H9 (cell line): ENCODE data around the gene DDX60. TPM values are rescaled to one million over a fixed set of nuclear protein-coding genes. Genes with fewer than 3 reads are reported as not detected.

Source experiments
- DNase-seq: peaks from one replicate; pipeline ENCODE4 v3.0.0-alpha.2; 2017
- H2AFZ ChIP-seq: one replicate; pipeline ENCODE4 v1.6.1; 2013; ENCODE audit warnings: mild to moderate bottlenecking, low read length, control low read depth, moderate library complexity
- H2AK5ac ChIP-seq: 2 replicates; pipeline ENCODE4 v1.6.1; 2013; ENCODE audit warnings: low read length, control low read depth, mixed read lengths; ENCODE audit not compliant: insufficient read length
- H2BK120ac ChIP-seq: one replicate; pipeline ENCODE4 v1.6.1; 2013; ENCODE audit warnings: low read depth, mild to moderate bottlenecking, low read length, control low read depth, inconsistent platforms; ENCODE audit not compliant: poor library complexity, severe bottlenecking
- H2BK12ac ChIP-seq: 2 replicates; pipeline ENCODE4 v1.6.1; 2013; ENCODE audit warnings: low read length, control low read depth, mixed read lengths, low read depth; ENCODE audit not compliant: insufficient read length
- H2BK15ac ChIP-seq: 2 replicates; pipeline ENCODE4 v1.6.1; 2013; ENCODE audit warnings: low read depth, low read length, control low read depth
- H2BK20ac ChIP-seq: one replicate; pipeline ENCODE4 v1.6.1; 2013; ENCODE audit warnings: low read depth, mild to moderate bottlenecking, low read length, control low read depth, inconsistent platforms; ENCODE audit not compliant: poor library complexity, severe bottlenecking
- H2BK5ac ChIP-seq: 2 replicates; pipeline ENCODE4 v1.6.1; 2013; ENCODE audit warnings: low read length, control low read depth, mixed read lengths; ENCODE audit not compliant: insufficient read length
- H3K14ac ChIP-seq: 2 replicates; pipeline ENCODE4 v1.6.1; 2013; ENCODE audit warnings: low read length, control low read depth; ENCODE audit not compliant: insufficient read depth
- H3K18ac ChIP-seq: 2 replicates; pipeline ENCODE4 v1.6.1; 2013; ENCODE audit warnings: low read depth, mild to moderate bottlenecking, mixed read lengths, low read length, control low read depth; ENCODE audit not compliant: insufficient read length
- H3K23ac ChIP-seq: 2 replicates; pipeline ENCODE4 v1.6.1; 2013; ENCODE audit warnings: low read length, control low read depth, mixed read lengths, low read depth; ENCODE audit not compliant: insufficient read length
- H3K23me2 ChIP-seq: 2 replicates; pipeline ENCODE4 v1.6.1; 2013; ENCODE audit warnings: low read depth, mild to moderate bottlenecking, mixed read lengths, low read length, control low read depth; ENCODE audit not compliant: insufficient read length, poor library complexity, severe bottlenecking
- H3K27ac ChIP-seq: 2 replicates; pipeline ENCODE4 v1.5.1; 2013; ENCODE audit warnings: low read length, control low read depth, mixed read lengths, low read depth; ENCODE audit not compliant: insufficient read length
- H3K27me3 ChIP-seq: 2 replicates; pipeline ENCODE4 v1.6.1; 2013; ENCODE audit warnings: low read length, control low read depth, inconsistent platforms; ENCODE audit not compliant: insufficient read depth
- H3K4ac ChIP-seq: 2 replicates; pipeline ENCODE4 v1.6.1; 2013; ENCODE audit warnings: low read depth, mild to moderate bottlenecking, control low read depth, inconsistent platforms, low read length, moderate library complexity
- H3K4me1 ChIP-seq: 2 replicates; pipeline ENCODE4 v1.6.1; 2013; ENCODE audit warnings: low read length, control low read depth, inconsistent platforms; ENCODE audit not compliant: insufficient read depth
- H3K4me2 ChIP-seq: 2 replicates; pipeline ENCODE4 v1.6.1; 2013; ENCODE audit warnings: low read length, control low read depth, mixed read lengths; ENCODE audit not compliant: insufficient read length, insufficient read depth
- H3K56ac ChIP-seq: 2 replicates; pipeline ENCODE4 v1.6.1; 2013; ENCODE audit warnings: low read depth, mild to moderate bottlenecking, mixed read lengths, low read length, control low read depth; ENCODE audit not compliant: insufficient read length
- H3K79me1 ChIP-seq: 2 replicates; pipeline ENCODE4 v1.6.1; 2013; ENCODE audit warnings: low read depth, mild to moderate bottlenecking, moderate library complexity, low read length, control low read depth, inconsistent platforms; ENCODE audit not compliant: insufficient read depth, poor library complexity, severe bottlenecking
- H3K79me2 ChIP-seq: 2 replicates; pipeline ENCODE4 v1.6.1; 2013; ENCODE audit warnings: low read length, control low read depth, inconsistent platforms; ENCODE audit not compliant: insufficient read depth
- H3K9ac ChIP-seq: 2 replicates; pipeline ENCODE4 v1.6.1; 2013; ENCODE audit warnings: low read length, control low read depth, mixed read lengths; ENCODE audit not compliant: insufficient read length; ENCODE audit errors: extremely low read depth
- H3K9me3 ChIP-seq: one replicate; pipeline ENCODE4 v1.6.1; 2013; ENCODE audit warnings: low read depth, low read length, inconsistent platforms; ENCODE audit not compliant: control insufficient read depth
- H3T11ph ChIP-seq: one replicate; pipeline ENCODE4 v1.6.1; 2013; ENCODE audit warnings: mild to moderate bottlenecking, low read length, control low read depth, inconsistent platforms
- H4K20me1 ChIP-seq: one replicate; pipeline ENCODE4 v1.6.1; 2013; ENCODE audit not compliant: control insufficient read depth, insufficient read length, insufficient read depth
- H4K5ac ChIP-seq: 2 replicates; pipeline ENCODE4 v1.6.1; 2013; ENCODE audit warnings: low read depth, mild to moderate bottlenecking, mixed read lengths, low read length, control low read depth; ENCODE audit not compliant: insufficient read length
- H4K8ac ChIP-seq: replicated peaks from 2 replicates; pipeline ENCODE4 v1.6.1; 2013; ENCODE audit warnings: low read length, control low read depth, mixed read lengths, low read depth; ENCODE audit not compliant: insufficient read length
- H4K91ac ChIP-seq: 2 replicates; pipeline ENCODE4 v1.6.1; 2013; ENCODE audit warnings: low read depth, mild to moderate bottlenecking, moderate library complexity, mixed read lengths, low read length, control low read depth; ENCODE audit not compliant: insufficient read length
- H3K27ac Mint-ChIP-seq, 3 experiments: 2 replicates in 2 of 3; 3 replicates in 1 of 3; pipeline ENCODE4 v1.8.0; 2020 to 2021; ENCODE audit warnings: mixed read lengths in 3 of 3, mild to moderate bottlenecking in 1 of 3, moderate library complexity in 1 of 3
- H3K27me3 Mint-ChIP-seq: 2 replicates; pipeline ENCODE4 v1.8.0; 2021; ENCODE audit warnings: low read depth, mild to moderate bottlenecking, moderate library complexity, mixed read lengths
- H3K36me3 Mint-ChIP-seq, 3 experiments: 2 replicates in 2 of 3; 3 replicates in 1 of 3; pipeline ENCODE4 v1.8.0; 2020 to 2021; ENCODE audit warnings: low read depth in 3 of 3, mixed read lengths in 3 of 3; ENCODE audit not compliant: insufficient read depth in 1 of 3
- H3K4me1 Mint-ChIP-seq, 2 experiments: 2 replicates each; pipeline ENCODE4 v1.8.0; 2020; ENCODE audit warnings: mixed read lengths in 2 of 2
- H3K4me3 Mint-ChIP-seq, 2 experiments: 2 replicates in 1 of 2; 3 replicates in 1 of 2; pipeline ENCODE4 v1.8.0; 2020 to 2021; ENCODE audit warnings: mild to moderate bottlenecking in 2 of 2, mixed read lengths in 2 of 2, moderate library complexity in 1 of 2
- H3K9me3 Mint-ChIP-seq, 2 experiments: 2 replicates in 1 of 2; 3 replicates in 1 of 2; pipeline ENCODE4 v1.8.0; 2020; ENCODE audit warnings: mild to moderate bottlenecking in 2 of 2, mixed read lengths in 2 of 2, moderate library complexity in 1 of 2
- CTCF ChIP-seq: fragments of 200-600 bp; sonication (generic); conservative IDR thresholded peaks from 3 replicates; pipeline ENCODE4 v1.8.0; 2021; ENCODE audit warnings: antibody characterized with exemption, mild to moderate bottlenecking
- WGBS: extraction: QIAGEN DNeasy Blood & Tissue Kit; methylation state at CpG from one replicate; pipeline ENCODE4 v1.1.7; 2013; ENCODE audit warnings: missing lambda C conversion rate, low lambda C conversion rate, mixed read lengths; ENCODE audit not compliant: insufficient read length; ENCODE audit errors: extremely low coverage; 5-methylcytosine and 5-hydroxymethylcytosine counted together
- long read RNA-seq: library from polyadenylated mRNA; unstranded; transcript quantifications from one replicate; pipeline ENCODE4 v2.0.0, GENCODE V29; 2020
- total RNA-seq: library from RNA; stranded (reverse); gene quantifications from 2 replicates; pipeline ENCODE4 v1.2.1, GENCODE V29; 2021

The DDX60 gene, protein sequence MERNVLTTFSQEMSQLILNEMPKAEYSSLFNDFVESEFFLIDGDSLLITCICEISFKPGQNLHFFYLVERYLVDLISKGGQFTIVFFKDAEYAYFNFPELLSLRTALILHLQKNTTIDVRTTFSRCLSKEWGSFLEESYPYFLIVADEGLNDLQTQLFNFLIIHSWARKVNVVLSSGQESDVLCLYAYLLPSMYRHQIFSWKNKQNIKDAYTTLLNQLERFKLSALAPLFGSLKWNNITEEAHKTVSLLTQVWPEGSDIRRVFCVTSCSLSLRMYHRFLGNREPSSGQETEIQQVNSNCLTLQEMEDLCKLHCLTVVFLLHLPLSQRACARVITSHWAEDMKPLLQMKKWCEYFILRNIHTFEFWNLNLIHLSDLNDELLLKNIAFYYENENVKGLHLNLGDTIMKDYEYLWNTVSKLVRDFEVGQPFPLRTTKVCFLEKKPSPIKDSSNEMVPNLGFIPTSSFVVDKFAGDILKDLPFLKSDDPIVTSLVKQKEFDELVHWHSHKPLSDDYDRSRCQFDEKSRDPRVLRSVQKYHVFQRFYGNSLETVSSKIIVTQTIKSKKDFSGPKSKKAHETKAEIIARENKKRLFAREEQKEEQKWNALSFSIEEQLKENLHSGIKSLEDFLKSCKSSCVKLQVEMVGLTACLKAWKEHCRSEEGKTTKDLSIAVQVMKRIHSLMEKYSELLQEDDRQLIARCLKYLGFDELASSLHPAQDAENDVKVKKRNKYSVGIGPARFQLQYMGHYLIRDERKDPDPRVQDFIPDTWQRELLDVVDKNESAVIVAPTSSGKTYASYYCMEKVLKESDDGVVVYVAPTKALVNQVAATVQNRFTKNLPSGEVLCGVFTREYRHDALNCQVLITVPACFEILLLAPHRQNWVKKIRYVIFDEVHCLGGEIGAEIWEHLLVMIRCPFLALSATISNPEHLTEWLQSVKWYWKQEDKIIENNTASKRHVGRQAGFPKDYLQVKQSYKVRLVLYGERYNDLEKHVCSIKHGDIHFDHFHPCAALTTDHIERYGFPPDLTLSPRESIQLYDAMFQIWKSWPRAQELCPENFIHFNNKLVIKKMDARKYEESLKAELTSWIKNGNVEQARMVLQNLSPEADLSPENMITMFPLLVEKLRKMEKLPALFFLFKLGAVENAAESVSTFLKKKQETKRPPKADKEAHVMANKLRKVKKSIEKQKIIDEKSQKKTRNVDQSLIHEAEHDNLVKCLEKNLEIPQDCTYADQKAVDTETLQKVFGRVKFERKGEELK (N-terminal part only)
- total RNA-seq = 3.9 and 4.1 TPM in 2 replicates
- long read RNA-seq, partial matches to known transcripts = 5 of 6 reads
- long read RNA-seq, other reads (novel, unspliced or antisense) = 1 of 6 reads

- Mint-ChIP-seq H3K36me3 (no peaks in the 10 kb centered on the region; a peak in 1 of 7 replicates), H3K27ac (peak within 1 kb of the TSS; percentile 34 to 93 (median 77); a peak in 5 of 7 replicates), H3K4me3 (peak within 1 kb of the TSS; percentile 83 to 84), H3K27me3 (peaks cover 5% of the 10 kb centered on the region), H3K9me3 (no peaks in the 10 kb centered on the region; a peak in 1 of 5 replicates), H3K4me1 (peaks cover 28 to 29% of the 10 kb centered on the region in 2 experiments)
- Histone ChIP-seq H3K4ac (no peak within 1 kb of the TSS; the same call in 1 of the 2 replicates), H4K91ac (no peak within 1 kb of the TSS), H2AFZ (peak within 1 kb of the TSS; percentile 71), H3K27ac (peak within 1 kb of the TSS; percentile 11), H2BK5ac (no peak within 1 kb of the TSS), H3K79me1 (no peaks in the 10 kb centered on the region), H2AK5ac (no peak within 1 kb of the TSS), H4K5ac (no peak within 1 kb of the TSS), H3K23ac (no peak within 1 kb of the TSS), H3K79me2 (no peaks in the 10 kb centered on the region), H3K27me3 (no peaks in the 10 kb centered on the region), H2BK15ac (no peak within 1 kb of the TSS), H2BK12ac (no peak within 1 kb of the TSS), H2BK20ac (no peak within 1 kb of the TSS), H4K8ac (no peak within 1 kb of the TSS), H3K18ac (peak within 1 kb of the TSS; percentile 71), H4K20me1 (no peaks in the 10 kb centered on the region), H3K4me2 (peak within 1 kb of the TSS; percentile 55), H3K4me1 (peaks cover 5% of the 10 kb centered on the region; the same call in 1 of the 2 replicates), H3K14ac (peak within 1 kb of the TSS; percentile 62; the same call in 1 of the 2 replicates), H3K9me3 (no peaks in the 10 kb centered on the region), H2BK120ac (no peak within 1 kb of the TSS), H3T11ph (no peak within 1 kb of the TSS), H3K9ac (peak within 1 kb of the TSS; percentile 50), H3K23me2 (peaks cover 3% of the 10 kb centered on the region), H3K56ac (no peak within 1 kb of the TSS)
- peak; percentile 71 for DNase-seq
- no CpG with 5 or more reads among the region's 38 CpGs for WGBS
- TF ChIP-seq CTCF = 0 out of 3 replicates have a peak, but pooled peaks have one; percentile 14
Measured at GRCh38 chr4:168318266-168318895, at the start of gene DDX60. Gene DDX60 (minus strand): TSS chr4:168318752. CDS start chr4:168311259, 7,493 bp downstream.
